Lower lobe of right lung (tissue), 2 donors: ENCODE measurements around the gene PEAK1. TPM values are rescaled to one million over a fixed set of nuclear protein-coding genes. Genes with fewer than 3 reads are reported as not detected.

ENCODE experiments used
- ATAC-seq, 2 donors: fragments of 200-7000 bp; cut with Tn5 transposase; one replicate each; pipeline ENCODE4 v1.9.1; 2020 to 2022; ENCODE audit warnings: mild to moderate bottlenecking in 2 of 2, moderate library complexity in 2 of 2
- DNase-seq: peaks from one replicate; pipeline ENCODE4 v3.0.0-alpha.2; 2020
- H3K27ac ChIP-seq: fragments of 200-600 bp; one replicate; pipeline ENCODE4 v1.8.0; 2022
- H3K27me3 ChIP-seq: fragments of 200-600 bp; one replicate; pipeline ENCODE4 v1.8.0; 2022; ENCODE audit warnings: low read depth
- H3K36me3 ChIP-seq: fragments of 200-600 bp; one replicate; pipeline ENCODE4 v1.8.0; 2022; ENCODE audit warnings: mild to moderate bottlenecking
- H3K4me1 ChIP-seq: fragments of 200-600 bp; one replicate; pipeline ENCODE4 v1.8.0; 2022
- H3K4me3 ChIP-seq: fragments of 200-600 bp; one replicate; pipeline ENCODE4 v1.8.0; 2022; ENCODE audit warnings: mild to moderate bottlenecking
- H3K9me3 ChIP-seq: fragments of 200-600 bp; one replicate; pipeline ENCODE4 v1.8.0; 2022
- intact Hi-C: fragments of 100-400 bp; cut with DNase I; formaldehyde crosslinking; loops from one replicate; pipeline ENCODE4 v1.11.0; 2022
- total RNA-seq: library from RNA; stranded (reverse); fragmentation: NEBNext Ultra II Directional; extraction: Animal tissue kit (Norgen Biotek cat#: 25700); gene quantifications from one replicate; pipeline ENCODE4 v1.2.1, GENCODE V29; 2021
- TF ChIP-seq, protein P1 (sequence below): fragments of 200-600 bp; IDR thresholded peaks from one replicate; pipeline ENCODE4 v1.8.0; 2022; ENCODE audit warnings: antibody characterized with exemption, mild to moderate bottlenecking
- donor health status: DM: no; HTN: yes; CAD: no; lungs with severe emphysema.

Gene PEAK1
- total RNA-seq, 1 donor from 2014 or later: 112 TPM

DNA sequence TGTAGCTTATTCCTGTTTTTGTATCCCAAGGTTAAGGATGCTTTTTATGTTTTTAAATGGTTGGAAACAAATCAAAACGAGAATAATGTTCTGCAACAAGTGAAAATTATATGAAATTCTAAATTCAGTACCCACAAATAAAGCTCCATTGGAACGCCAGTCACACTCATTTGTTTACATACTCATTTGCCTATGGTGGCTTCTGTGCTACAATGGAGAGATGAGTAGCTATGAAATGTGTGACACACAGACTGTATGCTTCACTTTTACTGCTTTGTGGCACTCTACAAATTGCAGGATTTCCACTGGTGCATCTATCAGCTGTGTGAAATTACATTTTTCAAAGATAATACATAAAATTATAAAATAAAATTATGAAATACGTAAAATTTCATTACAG is 236.8 kb downstream of the PEAK1 start:
- TF ChIP-seq, protein P1, sequence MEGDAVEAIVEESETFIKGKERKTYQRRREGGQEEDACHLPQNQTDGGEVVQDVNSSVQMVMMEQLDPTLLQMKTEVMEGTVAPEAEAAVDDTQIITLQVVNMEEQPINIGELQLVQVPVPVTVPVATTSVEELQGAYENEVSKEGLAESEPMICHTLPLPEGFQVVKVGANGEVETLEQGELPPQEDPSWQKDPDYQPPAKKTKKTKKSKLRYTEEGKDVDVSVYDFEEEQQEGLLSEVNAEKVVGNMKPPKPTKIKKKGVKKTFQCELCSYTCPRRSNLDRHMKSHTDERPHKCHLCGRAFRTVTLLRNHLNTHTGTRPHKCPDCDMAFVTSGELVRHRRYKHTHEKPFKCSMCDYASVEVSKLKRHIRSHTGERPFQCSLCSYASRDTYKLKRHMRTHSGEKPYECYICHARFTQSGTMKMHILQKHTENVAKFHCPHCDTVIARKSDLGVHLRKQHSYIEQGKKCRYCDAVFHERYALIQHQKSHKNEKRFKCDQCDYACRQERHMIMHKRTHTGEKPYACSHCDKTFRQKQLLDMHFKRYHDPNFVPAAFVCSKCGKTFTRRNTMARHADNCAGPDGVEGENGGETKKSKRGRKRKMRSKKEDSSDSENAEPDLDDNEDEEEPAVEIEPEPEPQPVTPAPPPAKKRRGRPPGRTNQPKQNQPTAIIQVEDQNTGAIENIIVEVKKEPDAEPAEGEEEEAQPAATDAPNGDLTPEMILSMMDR: no peak
- no peak overlapping the region for H3K27ac ChIP-seq
- intact Hi-C loops: no loop called here

DNA sequence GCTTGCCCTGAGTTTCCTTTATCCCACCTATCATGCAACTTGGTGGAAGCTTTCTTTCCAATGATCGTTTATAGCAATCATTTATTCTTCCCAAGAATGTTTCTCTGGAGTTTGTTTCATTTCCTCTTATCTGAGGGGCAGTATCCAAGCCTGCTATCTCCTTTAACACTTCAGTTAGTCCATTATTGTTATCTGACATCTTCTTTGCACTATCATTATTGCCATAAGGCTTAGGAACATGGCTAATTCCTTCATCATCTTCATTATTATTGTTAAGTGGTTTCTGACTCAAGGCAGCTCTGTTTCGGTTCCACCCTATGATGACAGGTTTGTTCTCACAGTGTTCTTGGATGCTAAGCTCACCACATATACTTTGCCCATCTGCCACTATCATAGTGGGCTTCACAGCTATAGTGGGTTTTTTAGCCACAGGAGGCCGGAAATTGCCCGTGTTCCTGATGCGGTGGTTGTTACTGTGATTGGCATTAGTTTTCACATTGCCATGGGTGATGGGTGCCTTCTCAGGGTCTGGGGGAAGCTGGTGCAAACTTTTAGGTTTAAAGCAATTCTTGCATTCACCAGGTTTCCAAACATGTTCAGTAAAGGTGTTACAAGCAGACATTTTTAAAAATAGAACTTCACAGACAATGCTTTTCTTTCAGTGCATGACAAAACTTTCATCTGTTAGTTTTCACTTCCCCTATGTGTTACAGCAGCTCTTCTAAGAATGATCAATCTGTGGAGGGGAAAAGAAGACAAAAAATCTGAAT is 238.4 kb downstream of the PEAK1 start:
- DNase-seq (no peak), ATAC-seq (peak; percentile 41 to 46)
- TF ChIP-seq, protein P1: no peak
- Histone ChIP-seq H3K9me3 (no peaks in the 10 kb centered on the region), H3K4me1 (peaks cover 38% of the 10 kb centered on the region), H3K27me3 (no peaks in the 10 kb centered on the region), H3K36me3 (peaks cover 22% of the 10 kb centered on the region), H3K4me3 (no peak overlapping the region), H3K27ac (no peak overlapping the region)
- intact Hi-C loops: no loop called here

More for the DNA sequence above, 236.8 kb downstream of the PEAK1 start:
- peaks cover 22% of the 10 kb centered on the region for H3K36me3 ChIP-seq
- H3K4me3 ChIP-seq: no peak overlapping the region
- no peaks in the 10 kb centered on the region for H3K9me3 ChIP-seq
- ATAC-seq (no peak), DNase-seq (no peak)
- H3K27me3 ChIP-seq: no peaks in the 10 kb centered on the region
- peaks cover 54% of the 10 kb centered on the region for H3K4me1 ChIP-seq

DNA sequence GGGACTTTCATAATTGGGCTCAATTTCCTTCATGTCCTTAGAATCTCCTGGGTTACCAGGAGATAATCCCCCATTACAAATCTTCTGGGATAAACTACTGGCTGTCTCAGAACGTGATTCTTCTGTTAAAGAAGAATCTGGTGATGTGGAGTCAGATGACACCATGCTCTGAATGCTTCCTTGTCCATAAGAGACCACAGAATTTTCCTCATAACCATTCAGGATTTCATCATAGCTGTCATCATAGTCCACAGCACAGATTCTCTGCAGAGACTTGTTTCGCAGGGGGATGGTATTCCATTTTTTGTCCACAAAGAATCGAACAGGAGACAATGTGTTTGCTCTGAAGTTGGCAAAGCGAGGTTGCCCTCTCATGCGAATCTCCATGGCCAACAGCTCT is 239.1 kb downstream of the PEAK1 start:
- peak; percentile 51 to 57 for ATAC-seq
- Histone ChIP-seq H3K36me3 (peaks cover 22% of the 10 kb centered on the region), H3K27me3 (no peaks in the 10 kb centered on the region), H3K9me3 (no peaks in the 10 kb centered on the region), H3K27ac (no peak overlapping the region), H3K4me3 (no peak overlapping the region), H3K4me1 (peaks cover 31% of the 10 kb centered on the region)
- no peak for DNase-seq
- intact Hi-C loops: no loop called here
- TF ChIP-seq, protein P1: no peak

DNA sequence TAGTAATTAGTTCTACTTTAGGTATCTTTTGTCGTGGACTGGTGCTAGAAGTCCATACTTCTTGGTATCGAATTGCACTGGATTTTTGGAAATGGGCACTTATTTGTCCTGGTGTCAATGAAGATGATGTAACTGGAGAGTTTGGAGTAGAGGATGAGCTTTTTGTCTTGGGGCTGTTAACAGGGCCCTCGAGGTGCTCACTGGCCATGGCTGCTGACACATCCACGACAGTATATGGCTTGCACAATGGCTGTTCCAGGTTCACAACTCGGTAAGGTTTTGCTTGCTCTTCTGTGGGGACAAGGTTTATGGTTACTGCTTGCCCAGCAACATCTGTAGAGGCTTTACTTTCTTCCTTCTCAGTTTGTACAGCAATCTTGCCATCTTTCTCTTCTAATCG is 239.6 kb downstream of the PEAK1 start:
- TF ChIP-seq, protein P1: no peak
- peaks cover 28% of the 10 kb centered on the region for H3K4me1 ChIP-seq
- no peak for DNase-seq
- H3K9me3 ChIP-seq: no peaks in the 10 kb centered on the region
- H3K27me3 ChIP-seq: no peaks in the 10 kb centered on the region
- H3K4me3 ChIP-seq: no peak overlapping the region
- intact Hi-C loops: no loop called here
- ATAC-seq: no peak
- H3K36me3 ChIP-seq: peaks cover 22% of the 10 kb centered on the region
- no peak overlapping the region for H3K27ac ChIP-seq

DNA sequence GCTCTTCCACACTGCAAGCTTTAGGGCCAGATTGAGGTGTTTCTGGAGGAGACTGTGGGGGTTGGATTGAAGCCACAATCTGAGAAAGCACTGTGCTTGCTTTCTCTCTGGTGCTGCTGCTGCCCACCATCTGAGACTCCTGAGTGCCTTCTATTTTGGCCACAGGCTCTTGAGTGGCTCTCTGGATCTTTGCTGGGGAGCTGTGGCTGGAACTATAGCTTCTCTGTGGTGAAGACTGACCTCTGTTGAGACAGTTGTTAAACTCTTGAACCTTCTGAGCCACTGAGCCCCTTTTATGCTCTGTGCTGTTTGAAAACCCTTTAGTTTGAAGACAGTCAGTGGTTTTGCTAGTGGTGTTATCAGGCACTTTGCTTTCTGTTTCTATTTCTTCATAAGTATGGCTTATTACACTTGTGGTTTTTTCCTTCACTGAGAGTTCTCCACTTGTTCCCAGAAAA is 240.3 kb downstream of the PEAK1 start:
- no peaks in the 10 kb centered on the region for H3K9me3 ChIP-seq
- ATAC-seq (peak; percentile 21 to 37), DNase-seq (no peak)
- intact Hi-C loops: no loop called here
- H3K4me1 ChIP-seq: peaks cover 26% of the 10 kb centered on the region
- TF ChIP-seq, protein P1: no peak
- H3K27ac ChIP-seq: no peak overlapping the region
- no peaks in the 10 kb centered on the region for H3K27me3 ChIP-seq
- peaks cover 22% of the 10 kb centered on the region for H3K36me3 ChIP-seq
- no peak overlapping the region for H3K4me3 ChIP-seq
